Ishikawa (cell line): ENCODE data around the gene CEACAM21.

ENCODE experiments used
- CEBPB ChIP-seq: IDR thresholded peaks from 2 replicates; pipeline ENCODE4 v1.6.1; 2012
- CREB1 ChIP-seq: IDR thresholded peaks from 2 replicates; pipeline ENCODE4 v1.6.1; 2012; ENCODE audit warnings: low read depth
- EGR1 ChIP-seq: IDR thresholded peaks from 2 replicates; pipeline ENCODE4 v1.6.1; 2012
- EP300 ChIP-seq: IDR thresholded peaks from 2 replicates; pipeline ENCODE4 v1.6.1; 2012; ENCODE audit warnings: borderline replicate concordance
- FOXM1 ChIP-seq: IDR thresholded peaks from 2 replicates; pipeline ENCODE4 v1.6.1; 2012; ENCODE audit warnings: low read depth, borderline replicate concordance
- NFIC ChIP-seq: IDR thresholded peaks from 2 replicates; pipeline ENCODE4 v1.6.1; 2012
- RAD21 ChIP-seq: IDR thresholded peaks from 2 replicates; pipeline ENCODE4 v1.6.1; 2012; ENCODE audit warnings: low read depth
- TAF1 ChIP-seq: IDR thresholded peaks from 2 replicates; pipeline ENCODE4 v1.6.1; 2012; ENCODE audit warnings: low read depth, mild to moderate bottlenecking
- TCF12 ChIP-seq: IDR thresholded peaks from 2 replicates; pipeline ENCODE4 v1.6.1; 2012; ENCODE audit warnings: low read depth
- TEAD4 ChIP-seq: IDR thresholded peaks from 2 replicates; pipeline ENCODE4 v1.6.1; 2012
- YY1 ChIP-seq: IDR thresholded peaks from 2 replicates; pipeline ENCODE4 v1.6.1; 2012; ENCODE audit warnings: low read depth
- ZBTB7A ChIP-seq: IDR thresholded peaks from 2 replicates; pipeline ENCODE4 v1.6.1; 2012; ENCODE audit warnings: low read depth
- TF ChIP-seq, protein P1 (sequence below): IDR thresholded peaks from 2 replicates; pipeline ENCODE4 v1.6.1; 2012
- TF ChIP-seq, protein P2 (sequence below): IDR thresholded peaks from 2 replicates; pipeline ENCODE4 v1.6.1; 2012
- TF ChIP-seq, protein P3 (sequence below): IDR thresholded peaks from 2 replicates; pipeline ENCODE4 v1.6.1; 2012; ENCODE audit warnings: low read depth, mild to moderate bottlenecking

CEACAM21 gene

DNA sequence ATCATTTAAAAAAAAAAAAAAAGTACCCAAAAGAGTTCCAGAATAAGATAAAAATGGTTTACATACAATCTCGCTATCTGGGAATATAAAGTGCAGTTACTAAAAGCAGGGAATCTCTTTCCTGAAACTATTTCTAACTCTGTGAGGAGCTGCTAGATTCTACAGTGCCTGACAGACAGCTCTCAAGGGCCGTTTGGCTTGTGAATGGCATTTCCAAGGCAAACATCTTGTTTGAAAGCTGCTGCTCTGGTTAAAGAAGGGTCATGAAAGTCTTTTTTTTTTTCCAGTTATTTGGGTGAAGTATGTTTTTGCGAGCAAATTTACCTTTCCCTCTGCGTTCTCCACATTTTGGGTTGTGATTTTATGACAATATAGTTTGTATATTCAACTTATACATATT lies 29.0 kb upstream of the CEACAM21 start:
- no peak for TF ChIP-seq CREB1
- TF ChIP-seq, protein P1, sequence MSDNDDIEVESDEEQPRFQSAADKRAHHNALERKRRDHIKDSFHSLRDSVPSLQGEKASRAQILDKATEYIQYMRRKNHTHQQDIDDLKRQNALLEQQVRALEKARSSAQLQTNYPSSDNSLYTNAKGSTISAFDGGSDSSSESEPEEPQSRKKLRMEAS = no peak

DNA sequence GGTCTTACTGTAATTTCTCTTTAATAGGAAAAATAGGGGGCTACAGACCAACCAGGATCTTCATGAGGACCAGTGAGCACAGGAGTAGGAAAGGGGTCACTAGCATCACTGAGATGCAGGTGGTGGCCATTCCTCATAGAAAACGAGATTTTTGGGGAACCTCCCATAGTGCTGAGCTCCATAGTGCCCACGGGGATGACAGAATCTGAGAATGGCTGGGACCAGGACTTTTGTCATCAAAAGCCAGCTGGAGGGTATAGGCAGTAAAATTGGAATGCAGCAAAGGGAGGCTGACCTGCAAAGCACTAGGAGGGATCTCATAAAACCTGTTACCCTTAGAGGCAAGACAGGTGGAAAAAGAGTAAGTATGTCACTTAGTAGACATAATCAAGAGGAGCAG lies 28.4 kb upstream of the CEACAM21 start:
- TF ChIP-seq EP300 = no peak

DNA sequence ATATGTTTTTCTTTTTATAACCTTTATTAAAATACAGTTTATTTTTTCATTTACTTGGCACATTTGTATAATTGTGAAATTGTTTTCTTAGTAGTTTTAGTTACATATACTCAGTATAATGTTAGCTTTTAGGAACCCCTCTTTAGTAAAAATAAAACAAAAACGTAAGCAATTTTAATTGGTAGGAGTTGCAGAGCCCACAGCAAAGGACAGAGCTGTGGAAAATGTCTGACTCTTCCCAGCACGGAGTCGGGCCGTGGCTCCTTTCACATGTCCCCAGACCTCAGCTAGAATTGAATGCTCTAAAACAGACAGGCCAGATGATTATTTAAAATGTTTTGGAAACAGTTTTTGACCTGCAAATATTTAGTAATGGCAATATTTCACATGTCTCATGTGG lies 27.9 kb upstream of the CEACAM21 start:
- TF ChIP-seq EGR1 (no peak), TAF1 (no peak), ZBTB7A (no peak), NFIC (no peak), RAD21 (no peak), CEBPB (no peak), CREB1 (no peak), YY1 (no peak), TCF12 (no peak), FOXM1 (no peak), EP300 (no peak), TEAD4 (no peak)
- TF ChIP-seq, protein P2, sequence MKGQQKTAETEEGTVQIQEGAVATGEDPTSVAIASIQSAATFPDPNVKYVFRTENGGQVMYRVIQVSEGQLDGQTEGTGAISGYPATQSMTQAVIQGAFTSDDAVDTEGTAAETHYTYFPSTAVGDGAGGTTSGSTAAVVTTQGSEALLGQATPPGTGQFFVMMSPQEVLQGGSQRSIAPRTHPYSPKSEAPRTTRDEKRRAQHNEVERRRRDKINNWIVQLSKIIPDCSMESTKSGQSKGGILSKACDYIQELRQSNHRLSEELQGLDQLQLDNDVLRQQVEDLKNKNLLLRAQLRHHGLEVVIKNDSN = no peak
- TF ChIP-seq, protein P3, sequence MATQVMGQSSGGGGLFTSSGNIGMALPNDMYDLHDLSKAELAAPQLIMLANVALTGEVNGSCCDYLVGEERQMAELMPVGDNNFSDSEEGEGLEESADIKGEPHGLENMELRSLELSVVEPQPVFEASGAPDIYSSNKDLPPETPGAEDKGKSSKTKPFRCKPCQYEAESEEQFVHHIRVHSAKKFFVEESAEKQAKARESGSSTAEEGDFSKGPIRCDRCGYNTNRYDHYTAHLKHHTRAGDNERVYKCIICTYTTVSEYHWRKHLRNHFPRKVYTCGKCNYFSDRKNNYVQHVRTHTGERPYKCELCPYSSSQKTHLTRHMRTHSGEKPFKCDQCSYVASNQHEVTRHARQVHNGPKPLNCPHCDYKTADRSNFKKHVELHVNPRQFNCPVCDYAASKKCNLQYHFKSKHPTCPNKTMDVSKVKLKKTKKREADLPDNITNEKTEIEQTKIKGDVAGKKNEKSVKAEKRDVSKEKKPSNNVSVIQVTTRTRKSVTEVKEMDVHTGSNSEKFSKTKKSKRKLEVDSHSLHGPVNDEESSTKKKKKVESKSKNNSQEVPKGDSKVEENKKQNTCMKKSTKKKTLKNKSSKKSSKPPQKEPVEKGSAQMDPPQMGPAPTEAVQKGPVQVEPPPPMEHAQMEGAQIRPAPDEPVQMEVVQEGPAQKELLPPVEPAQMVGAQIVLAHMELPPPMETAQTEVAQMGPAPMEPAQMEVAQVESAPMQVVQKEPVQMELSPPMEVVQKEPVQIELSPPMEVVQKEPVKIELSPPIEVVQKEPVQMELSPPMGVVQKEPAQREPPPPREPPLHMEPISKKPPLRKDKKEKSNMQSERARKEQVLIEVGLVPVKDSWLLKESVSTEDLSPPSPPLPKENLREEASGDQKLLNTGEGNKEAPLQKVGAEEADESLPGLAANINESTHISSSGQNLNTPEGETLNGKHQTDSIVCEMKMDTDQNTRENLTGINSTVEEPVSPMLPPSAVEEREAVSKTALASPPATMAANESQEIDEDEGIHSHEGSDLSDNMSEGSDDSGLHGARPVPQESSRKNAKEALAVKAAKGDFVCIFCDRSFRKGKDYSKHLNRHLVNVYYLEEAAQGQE = no peak
- TF ChIP-seq, protein P1 = no peak

DNA sequence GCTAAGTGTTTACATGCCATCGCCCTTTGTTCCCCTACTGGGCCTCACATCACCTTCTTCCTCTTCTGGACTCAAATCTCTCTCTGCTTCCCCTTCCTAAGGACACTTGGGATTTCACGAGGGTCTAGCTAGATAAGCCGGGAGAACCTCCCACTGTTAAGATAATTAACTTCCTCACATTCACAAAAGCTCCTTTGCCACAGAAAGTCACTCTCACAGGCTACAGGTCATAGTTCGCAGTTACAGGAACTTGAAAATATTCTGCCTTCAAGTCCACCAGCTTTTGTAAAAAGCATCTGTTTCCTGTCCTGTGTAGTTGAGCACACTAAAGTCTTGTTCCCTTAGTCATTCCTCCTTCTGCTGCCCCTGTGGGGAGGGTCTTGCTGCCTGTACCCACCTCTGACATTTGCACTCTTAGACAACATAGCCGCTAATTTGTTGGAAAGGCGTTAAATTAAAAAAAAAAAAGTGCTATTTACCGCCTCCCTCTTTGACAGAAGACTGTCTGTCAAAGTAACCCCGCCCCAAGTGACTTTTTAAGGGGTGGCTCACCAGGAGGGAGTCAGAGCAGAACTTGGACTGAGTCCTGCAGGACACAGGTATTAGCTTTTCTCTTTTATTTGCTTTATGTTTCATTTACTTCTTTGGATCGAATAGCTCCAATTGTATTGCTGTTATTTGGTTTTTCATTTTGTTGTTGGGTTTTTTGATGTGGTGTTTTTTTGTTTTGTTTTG lies 26.8 kb upstream of the CEACAM21 start:
- TF ChIP-seq NFIC (no peak), FOXM1 (no peak), CREB1 (no peak), RAD21 (no peak)

DNA sequence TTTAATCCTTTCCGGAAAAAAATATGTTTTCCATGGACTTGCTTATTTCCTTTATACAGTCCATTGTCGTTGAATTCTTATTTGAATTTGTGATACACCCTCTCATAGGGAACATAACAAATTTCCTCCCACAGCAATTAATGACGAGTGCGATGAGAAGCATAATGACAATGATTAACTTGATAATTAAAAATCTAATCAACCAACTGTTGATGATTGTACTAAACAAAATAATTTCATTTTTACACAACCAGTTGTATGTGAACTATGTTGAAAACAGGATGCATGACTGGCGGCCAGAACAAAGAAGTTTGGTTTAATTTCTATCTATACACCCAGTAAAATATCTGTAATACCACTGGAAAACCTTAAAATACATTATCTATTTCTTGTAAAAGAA lies 26.1 kb upstream of the CEACAM21 start:
- no peak for TF ChIP-seq CREB1
- TF ChIP-seq NFIC = no peak
- TF ChIP-seq, protein P3 = no peak
- TF ChIP-seq, protein P2 = no peak
- TF ChIP-seq TAF1 = no peak
- no peak for TF ChIP-seq EGR1
- TF ChIP-seq ZBTB7A = no peak
- no peak for TF ChIP-seq TCF12
- no peak for TF ChIP-seq CEBPB
- TF ChIP-seq YY1 = no peak

DNA sequence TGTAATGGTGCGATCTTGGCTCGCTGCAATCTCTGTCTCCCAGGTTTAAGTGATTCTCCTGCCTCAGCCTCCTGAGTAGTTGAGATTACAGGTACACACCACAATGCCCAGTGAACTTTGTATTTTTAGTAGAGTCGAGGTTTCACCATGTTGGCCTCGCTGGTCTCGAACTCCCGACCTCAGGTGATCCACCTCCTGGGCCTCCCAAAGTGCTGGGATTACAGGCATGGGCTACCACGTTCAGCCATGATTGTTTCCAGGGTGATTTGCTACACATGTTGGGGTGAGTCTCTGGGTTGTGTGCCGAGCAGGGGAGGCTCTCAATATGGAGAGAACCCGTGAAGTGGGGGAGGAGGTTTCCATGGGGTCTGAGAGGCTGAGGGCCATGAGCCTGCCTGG lies 24.8 kb upstream of the CEACAM21 start:
- no peak for TF ChIP-seq RAD21
- TF ChIP-seq, protein P3 = no peak
- TF ChIP-seq CEBPB = no peak
- TF ChIP-seq, protein P1 = no peak
- TF ChIP-seq YY1 = no peak
- TF ChIP-seq NFIC = no peak
- TF ChIP-seq TEAD4 = no peak
- no peak for TF ChIP-seq ZBTB7A
- TF ChIP-seq FOXM1 = no peak
